Caco-2 (cell line): Measurements from ENCODE around the gene PUS7. TPM values are rescaled to one million over a fixed set of nuclear protein-coding genes. Genes with fewer than 3 reads are reported as not detected.

Experiments
- BruUV-seq: library from RNA; stranded (reverse); fragments of 400-500 nt; replicated peaks from 2 replicates; lab custom pipeline; 2021; lab: Mats Ljungman, UMichigan
- CTCF ChIA-PET: fragments of 300-600 bp; sonication (Branson Sonifier 250); formaldehyde crosslinking; loops from one replicate; lab custom pipeline; 2022; ENCODE audit warnings: antibody characterized with exemption; lab: Charles Lee
- POLR2A ChIA-PET: fragments of 300-600 bp; sonication (Branson Sonifier 250); formaldehyde crosslinking; loops from one replicate; lab custom pipeline; 2022; ENCODE audit warnings: antibody characterized with exemption; lab: Charles Lee
- DNase-seq, 2 experiments: peaks; one replicate each; pipeline versions ENCODE4 v3.0.0 to v3.0.0-alpha.2; 2020 to 2022
- H3K27me3 ChIP-seq: replicated peaks from 2 replicates; pipeline ENCODE4 v1.6.0; 2011; ENCODE audit warnings: low read length; ENCODE audit not compliant: control insufficient read depth, insufficient read depth
- H3K36me3 ChIP-seq: 2 replicates; pipeline ENCODE4 v1.5.1; 2011; ENCODE audit warnings: low read length; ENCODE audit not compliant: control insufficient read depth, insufficient read depth
- H3K4me1 ChIP-seq: fragments of 250-450 bp; sonication (Bioruptor Pico); 2 replicates; pipeline ENCODE4 v1.5.1; 2020; ENCODE audit warnings: mild to moderate bottlenecking
- H3K4me3 ChIP-seq: 2 replicates; pipeline ENCODE4 v1.5.1; 2011; ENCODE audit warnings: low read depth, mild to moderate bottlenecking, control low read depth, low read length
- H3K9me3 ChIP-seq: fragments of 250-450 bp; sonication (Bioruptor Pico); 2 replicates; pipeline ENCODE4 v1.5.1; 2020; ENCODE audit warnings: mild to moderate bottlenecking, moderate library complexity
- H3K27ac Mint-ChIP-seq: one replicate; pipeline ENCODE4 v1.8.0; 2022; ENCODE audit warnings: mixed read lengths; ENCODE audit not compliant: unreplicated experiment
- H3K27me3 Mint-ChIP-seq: one replicate; pipeline ENCODE4 v1.8.0; 2022; ENCODE audit warnings: mixed read lengths; ENCODE audit not compliant: insufficient read depth, unreplicated experiment
- H3K36me3 Mint-ChIP-seq: one replicate; pipeline ENCODE4 v1.8.0; 2022; ENCODE audit warnings: mild to moderate bottlenecking, mixed read lengths; ENCODE audit not compliant: insufficient read depth, unreplicated experiment
- H3K4me1 Mint-ChIP-seq: one replicate; pipeline ENCODE4 v1.8.0; 2022; ENCODE audit warnings: low read depth, mixed read lengths; ENCODE audit not compliant: unreplicated experiment
- H3K4me3 Mint-ChIP-seq: one replicate; pipeline ENCODE4 v1.8.0; 2022; ENCODE audit warnings: mild to moderate bottlenecking, moderate library complexity, mixed read lengths; ENCODE audit not compliant: unreplicated experiment
- H3K9me3 Mint-ChIP-seq: one replicate; pipeline ENCODE4 v1.8.0; 2022; ENCODE audit warnings: mixed read lengths; ENCODE audit not compliant: unreplicated experiment
- CTCF ChIP-seq, 2 experiments: fragments of 200-600 bp in 1 of 2; IDR thresholded peaks; 1 replicate in 1 of 2; 2 replicates in 1 of 2; pipeline versions ENCODE4 v1.5.1 to v1.8.0; 2011 to 2022; ENCODE audit warnings: antibody characterized with exemption in 1 of 2, control low read depth in 1 of 2, inconsistent platforms in 1 of 2, low read depth in 1 of 2, low read length in 1 of 2, mild to moderate bottlenecking in 1 of 2, moderate library complexity in 1 of 2; ENCODE audit not compliant: insufficient read depth in 1 of 2, severe bottlenecking in 1 of 2, unreplicated experiment in 1 of 2
- intact Hi-C: fragments of 100-400 bp; cut with micrococcal nuclease; formaldehyde crosslinking; loops from one replicate; pipeline ENCODE4 v1.10.0; 2022; ENCODE audit not compliant: unreplicated experiment
- total RNA-seq: library from RNA; stranded (reverse); gene quantifications from 2 replicates; pipeline ENCODE4 v1.2.3, GENCODE V29; 2022

Gene PUS7
- total RNA-seq, 1 experiment from 2014 or later, result 36.3 TPM

- BruUV-seq, result no TSS peak
- no peaks in the 10 kb centered on the region for H3K27me3 Mint-ChIP-seq
- peak overlapping the region; percentile 21 for H3K27ac Mint-ChIP-seq
- no peaks in the 10 kb centered on the region for H3K9me3 Mint-ChIP-seq
- Histone ChIP-seq H3K4me3 (no peak overlapping the region), H3K4me1 (0 out of 2 replicates have a peak, but pooled peaks cover 4% of the 10 kb centered on the region), H3K36me3 (no peaks in the 10 kb centered on the region), H3K27me3 (no peaks in the 10 kb centered on the region), H3K9me3 (no peaks in the 10 kb centered on the region)
- TF ChIP-seq CTCF (IDR thresholded peaks at IDR 0.05; ENCODE audit: insufficient read depth in 1 of 2, low read depth in 1 of 2, low read length in 1 of 2, severe bottlenecking in 1 of 2, unreplicated experiment in 1 of 2), result no peak
- ChIA-PET CTCF (no interaction called here), POLR2A (no interaction called here)
- H3K4me3 Mint-ChIP-seq, result no peak overlapping the region
- peaks cover 64% of the 10 kb centered on the region for H3K36me3 Mint-ChIP-seq
- H3K4me1 Mint-ChIP-seq, result peaks cover 11% of the 10 kb centered on the region
- DNase-seq, result no peak
- intact Hi-C loops, result no loop called here
Measured at GRCh38 chr7:105512926-105513526, 9.0 kb downstream of the PUS7 start.

- POLR2A ChIA-PET, result no interaction called here
- no TSS peak for BruUV-seq
- no peak overlapping the region for H3K4me3 ChIP-seq
Measured at GRCh38 chr7:105512415-105512814, 9.7 kb downstream of the PUS7 start.

GRCh38 chr7:105502173-105502572 is 19.9 kb downstream of the PUS7 start:
- ChIA-PET POLR2A (no interaction called here), CTCF (no interaction called here)
- Mint-ChIP-seq H3K27me3 (no peaks in the 10 kb centered on the region), H3K4me3 (no peak overlapping the region), H3K36me3 (peaks cover 71% of the 10 kb centered on the region), H3K4me1 (peaks cover 11% of the 10 kb centered on the region), H3K9me3 (no peaks in the 10 kb centered on the region), H3K27ac (no peak overlapping the region)
- peaks cover 19% of the 10 kb centered on the region for H3K4me1 ChIP-seq
- no peak for DNase-seq
- TF ChIP-seq CTCF (IDR thresholded peaks at IDR 0.05; ENCODE audit: insufficient read depth in 1 of 2, low read depth in 1 of 2, low read length in 1 of 2, severe bottlenecking in 1 of 2, unreplicated experiment in 1 of 2), result no peak
- intact Hi-C loops, result no loop called here
- peaks cover 5% of the 10 kb centered on the region; the same call in 1 of the 2 replicates for H3K36me3 ChIP-seq
- H3K4me3 ChIP-seq, result no peak overlapping the region
- BruUV-seq, result no TSS peak
- H3K27me3 ChIP-seq, result no peaks in the 10 kb centered on the region
- no peaks in the 10 kb centered on the region for H3K9me3 ChIP-seq

More at GRCh38 chr7:105512415-105512814, 9.7 kb downstream of the PUS7 start:
- Mint-ChIP-seq H3K4me3 (no peak overlapping the region), H3K36me3 (peaks cover 66% of the 10 kb centered on the region), H3K4me1 (peaks cover 11% of the 10 kb centered on the region), H3K27ac (peak overlapping the region; percentile 21), H3K27me3 (no peaks in the 10 kb centered on the region), H3K9me3 (no peaks in the 10 kb centered on the region)
- Histone ChIP-seq H3K9me3 (no peaks in the 10 kb centered on the region), H3K4me1 (0 out of 2 replicates have a peak, but pooled peaks cover 4% of the 10 kb centered on the region), H3K27me3 (no peaks in the 10 kb centered on the region), H3K36me3 (no peaks in the 10 kb centered on the region)
- TF ChIP-seq CTCF (IDR thresholded peaks at IDR 0.05; ENCODE audit: insufficient read depth in 1 of 2, low read depth in 1 of 2, low read length in 1 of 2, severe bottlenecking in 1 of 2, unreplicated experiment in 1 of 2), result no peak
- intact Hi-C loops, result no loop called here
- CTCF ChIA-PET, result no interaction called here
- no peak for DNase-seq
